ENCODE data around the gene MAL.
"Not testable (repeated sequence)": the region's sequence is repeated elsewhere in the genome, so short reads cannot be mapped to it uniquely, and the experiment has no call there.

MAL gene

GRCh38 chr2:95068256-95068655 is 42.7 kb downstream of the MAL start:
- DNase-seq = no peak

DNA sequence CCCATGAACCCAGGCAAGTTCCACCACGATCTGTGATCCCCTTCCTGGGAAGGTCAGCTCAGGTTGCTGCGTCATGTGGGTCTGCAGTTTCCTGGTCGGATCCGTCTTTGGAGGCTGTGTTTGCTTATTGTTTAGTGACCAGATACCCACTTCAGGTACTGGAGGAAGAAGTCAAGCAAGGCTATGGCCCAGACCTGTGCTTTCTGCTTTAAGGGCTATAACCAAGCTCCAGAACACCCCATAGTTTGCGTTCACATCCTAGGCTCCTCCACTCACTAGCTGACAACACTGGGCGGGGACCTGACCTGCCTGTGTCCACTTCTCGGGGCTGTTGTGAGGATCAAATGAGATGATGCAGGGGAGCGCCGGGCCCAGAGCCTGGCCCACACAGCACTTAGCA is 44.0 kb downstream of the MAL start:
- DNase-seq = no peak

GRCh38 chr2:95071856-95072255 is 46.3 kb downstream of the MAL start:
- DNase-seq = no peak

DNA sequence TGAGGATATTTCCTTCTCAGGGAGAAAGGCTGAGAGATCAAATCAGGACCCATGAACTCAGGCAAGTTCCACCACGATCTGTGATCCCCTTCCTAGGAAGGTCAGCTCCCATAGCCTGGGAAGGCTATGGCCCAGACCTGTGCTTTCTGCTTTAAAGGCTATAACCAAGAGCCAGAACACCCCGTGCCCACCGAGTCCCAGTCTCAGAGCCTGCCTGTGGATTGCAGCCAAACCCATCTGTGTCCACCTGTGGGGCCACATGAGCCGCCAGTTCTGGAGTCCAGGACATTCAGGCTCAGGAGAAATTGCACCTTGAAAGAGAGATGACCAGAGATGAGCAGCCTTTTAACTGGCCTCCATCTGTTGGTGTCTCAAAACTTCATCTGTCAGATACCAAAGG is 46.9 kb downstream of the MAL start:
- no peak for DNase-seq

- DNase-seq = no peak
These were observed 48.6 kb downstream of the MAL start for GRCh38 chr2:95073856-95074662.

DNA sequence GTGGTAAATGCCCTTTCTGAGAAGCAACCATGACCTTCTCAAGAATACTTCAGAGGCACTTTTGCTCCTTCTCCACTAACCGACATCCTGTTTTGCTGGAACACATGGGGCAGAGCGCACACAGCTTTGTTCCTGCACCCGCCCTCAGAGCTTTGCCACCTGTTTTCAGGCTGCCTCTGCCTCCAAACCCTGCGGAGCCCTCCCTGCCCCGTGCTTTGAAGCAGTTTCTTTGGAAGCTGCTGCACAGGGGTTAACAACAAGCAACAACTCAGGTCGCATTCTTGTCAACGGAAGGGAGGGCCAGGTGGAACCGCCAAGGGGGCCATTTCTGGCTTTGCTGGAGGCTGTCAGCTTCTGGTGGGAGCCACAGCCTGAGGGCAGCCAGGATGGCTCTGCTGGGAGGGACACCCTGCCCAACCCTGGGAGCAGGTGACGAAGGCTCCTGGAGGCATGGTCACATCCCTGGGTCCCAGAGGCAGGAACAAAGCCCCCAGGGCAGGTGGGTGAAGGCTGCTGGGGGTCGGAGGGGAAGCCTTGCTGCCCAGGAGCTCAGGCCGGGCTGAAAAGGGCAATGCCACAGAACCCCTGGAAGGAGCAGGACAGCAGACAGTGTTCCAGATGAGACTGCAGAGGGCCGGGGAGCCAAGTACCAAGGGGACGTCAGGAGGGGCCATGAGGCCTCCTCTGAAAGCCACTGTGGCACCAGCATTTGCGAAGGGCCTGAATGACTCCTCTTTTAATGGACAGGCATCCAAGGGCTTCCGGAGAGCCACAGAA is 49.3 kb downstream of the MAL start:
- DNase-seq = peak; percentile 68

DNA sequence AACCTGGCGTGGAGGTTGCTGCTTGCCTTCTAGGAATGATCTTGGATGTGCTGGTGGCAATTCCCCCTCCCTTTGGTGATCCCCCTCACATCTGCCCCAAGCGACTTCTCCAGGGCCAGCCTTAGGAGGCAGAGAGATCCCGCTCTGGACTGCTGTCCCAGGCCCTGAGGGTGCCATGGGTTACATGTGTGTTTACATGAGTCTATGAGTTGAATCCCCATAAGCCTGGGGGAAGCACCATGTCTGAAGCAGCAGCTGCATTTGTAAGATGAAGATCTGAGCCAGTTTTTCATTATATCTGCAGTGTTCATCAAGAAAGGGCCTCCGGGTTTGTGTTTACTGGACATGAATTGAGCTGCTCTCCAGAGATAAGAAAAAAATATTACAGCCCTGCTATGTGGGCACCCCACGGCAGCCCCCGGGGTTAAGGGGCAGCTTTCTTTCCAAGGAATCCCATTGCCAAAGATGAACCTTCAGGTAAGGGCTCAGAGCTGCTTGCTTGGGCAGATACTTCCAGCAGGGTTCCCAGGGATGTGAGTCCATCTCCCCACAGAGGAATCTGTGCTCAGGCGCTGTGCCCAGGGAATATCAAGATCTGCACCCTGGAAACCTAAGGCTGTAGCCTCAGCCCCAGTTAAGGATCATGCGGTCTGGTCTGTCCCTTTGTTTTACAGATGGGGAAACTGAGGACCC is 50.1 kb downstream of the MAL start:
- no peak for DNase-seq

DNA sequence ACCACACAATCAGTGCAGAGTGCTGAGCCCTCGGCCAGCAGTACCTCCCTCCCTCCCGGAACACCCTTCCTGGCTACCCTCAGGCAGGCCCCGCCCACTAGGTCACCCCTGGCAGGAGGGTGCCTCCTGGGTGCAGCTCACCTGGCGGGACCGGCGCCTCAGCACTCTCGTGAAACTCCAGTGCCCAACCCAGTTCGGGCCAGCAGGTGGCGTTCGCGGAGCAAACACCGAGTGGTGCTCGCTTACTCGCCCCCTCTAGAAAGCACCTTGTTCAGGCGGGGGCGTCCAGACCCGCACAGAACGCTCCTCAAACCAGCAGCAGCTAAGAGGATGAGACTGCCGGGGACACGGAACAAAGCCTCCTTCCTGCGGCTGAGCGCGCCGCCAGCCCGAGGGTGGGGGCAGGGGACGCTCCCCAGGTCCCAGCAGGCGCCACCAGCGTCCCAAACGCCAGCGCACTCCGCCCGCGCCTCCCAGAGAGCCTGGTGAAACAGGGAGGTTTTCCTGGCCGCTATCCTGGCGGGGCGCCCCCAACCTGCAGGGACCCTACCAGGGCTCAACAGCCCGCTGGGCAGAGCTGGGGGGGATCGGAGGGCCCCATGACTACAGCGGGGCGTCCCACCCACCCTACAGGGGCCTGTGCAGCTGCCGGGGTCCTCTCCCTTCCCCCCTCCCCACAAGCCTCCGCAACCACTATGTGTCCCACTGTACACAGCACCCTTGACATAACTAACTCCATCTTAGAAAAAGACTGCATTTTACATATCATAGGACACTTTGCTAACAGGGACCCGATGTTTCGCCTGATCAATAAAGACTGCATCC is 51.4 kb downstream of the MAL start:
- DNase-seq = peak; percentile 92 to 93

GRCh38 chr2:95077530-95077825 is 52.0 kb downstream of the MAL start:
- no peak for DNase-seq

DNA sequence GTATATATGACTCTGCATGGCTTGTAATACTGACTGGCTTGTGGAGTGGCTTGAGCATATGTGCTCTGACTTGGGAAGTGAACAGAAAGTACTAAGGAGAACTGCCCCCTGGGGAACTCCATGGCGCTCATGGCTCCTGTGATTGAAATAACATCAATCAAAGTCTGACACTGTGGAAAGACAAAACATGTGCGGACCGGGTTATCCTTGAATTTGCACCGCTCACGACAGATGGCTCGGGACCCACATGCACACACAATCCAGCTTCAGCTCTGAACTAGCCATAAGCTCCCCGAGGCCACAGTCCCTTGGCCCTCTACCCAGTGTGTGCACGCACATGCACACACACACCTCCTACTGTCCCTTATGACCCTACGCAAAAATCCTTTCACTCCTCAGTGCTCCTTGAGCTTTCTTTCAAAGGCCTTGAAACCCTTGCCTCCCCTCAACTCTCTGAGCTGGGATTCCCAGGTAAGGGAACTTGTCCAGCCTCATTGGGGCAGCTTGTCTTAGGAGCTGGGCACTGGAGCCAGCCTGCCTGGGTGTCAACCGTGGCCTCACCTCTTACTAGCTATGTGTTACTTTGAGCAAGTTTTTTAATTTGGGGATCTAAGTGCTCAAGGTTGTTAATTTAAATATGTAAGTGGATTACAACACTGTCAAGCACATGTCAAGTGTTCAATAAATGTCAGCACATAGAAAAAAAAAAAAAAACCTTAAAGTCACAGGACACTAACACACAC is 52.5 kb downstream of the MAL start:
- no peak for DNase-seq

GRCh38 chr2:95079199-95079683 is 53.7 kb downstream of the MAL start:
- DNase-seq = no peak

DNA sequence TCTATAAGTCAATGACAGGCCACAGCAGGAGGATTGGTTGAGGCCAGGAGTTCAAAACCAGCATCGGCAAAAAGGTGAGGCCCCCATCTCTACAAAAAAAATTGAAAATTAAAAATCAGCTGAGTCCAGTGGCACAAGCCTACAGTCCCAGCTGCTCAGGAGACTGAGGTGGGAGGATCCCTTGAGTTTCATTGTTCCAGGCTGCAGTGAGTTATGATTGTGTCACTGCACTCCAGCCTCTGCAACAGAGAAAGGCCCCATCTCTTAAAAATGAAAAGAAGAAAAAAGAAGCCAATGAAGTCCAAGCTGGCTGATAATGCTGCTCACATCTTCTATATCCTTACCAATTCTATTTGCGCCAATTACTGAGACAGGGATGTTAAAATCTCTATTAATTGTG is 57.0 kb downstream of the MAL start:
- DNase-seq = no peak

GRCh38 chr2:95086017-95086416 is 60.5 kb downstream of the MAL start:
- DNase-seq = no peak

DNA sequence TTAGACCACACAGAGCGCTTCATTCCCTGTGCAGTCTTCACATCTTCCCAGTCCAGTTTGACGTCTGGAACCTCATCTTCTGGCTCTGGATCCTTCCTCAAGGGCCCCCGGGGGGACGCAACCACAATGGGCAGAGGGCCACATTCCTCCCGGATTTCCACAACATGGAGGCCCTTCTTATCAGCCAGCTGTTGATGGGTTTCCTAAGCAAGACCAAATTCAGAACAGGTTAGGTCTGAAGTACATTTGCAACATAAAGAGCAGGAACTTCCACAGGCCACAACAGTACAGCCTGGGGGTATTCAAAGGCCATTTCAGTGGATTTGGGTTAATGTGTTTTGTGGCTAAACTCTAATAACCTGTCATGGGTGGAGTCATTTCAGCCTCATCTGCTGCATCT is 61.9 kb downstream of the MAL start:
- DNase-seq = no peak

DNA sequence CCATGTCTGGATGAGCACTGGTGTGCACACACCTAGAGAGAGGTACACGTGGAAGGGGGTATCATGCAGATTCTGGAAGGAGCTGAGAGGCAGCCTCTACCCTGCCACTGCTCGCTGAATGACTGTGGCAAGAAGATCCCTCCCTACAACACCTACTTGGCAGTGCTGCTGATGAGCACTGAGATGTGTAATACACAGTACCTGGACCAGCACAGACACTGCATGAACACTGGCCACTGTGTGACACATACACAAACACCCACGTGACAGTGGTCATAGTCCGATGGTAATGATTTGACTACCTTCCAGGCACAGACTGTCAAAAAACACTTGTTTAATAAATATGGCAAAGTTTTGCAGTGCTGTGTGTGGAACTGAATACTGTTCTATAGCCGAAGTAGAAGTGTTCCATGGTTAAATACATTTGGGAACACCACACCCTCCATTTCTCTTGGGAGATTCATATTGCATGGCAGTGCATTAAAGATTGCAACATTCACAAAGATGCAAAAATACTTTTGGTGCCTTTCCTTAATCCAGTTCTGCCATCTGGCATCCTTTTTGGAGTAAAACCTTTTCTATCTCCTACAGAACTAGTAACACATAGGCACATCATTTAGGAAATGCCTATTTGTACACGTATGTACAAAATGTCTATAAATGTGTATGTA is 66.5 kb downstream of the MAL start:
- DNase-seq = no peak

- not testable (repeated sequence) for DNase-seq
These were observed 72.8 kb downstream of the MAL start for GRCh38 chr2:95098273-95098672.

DNA sequence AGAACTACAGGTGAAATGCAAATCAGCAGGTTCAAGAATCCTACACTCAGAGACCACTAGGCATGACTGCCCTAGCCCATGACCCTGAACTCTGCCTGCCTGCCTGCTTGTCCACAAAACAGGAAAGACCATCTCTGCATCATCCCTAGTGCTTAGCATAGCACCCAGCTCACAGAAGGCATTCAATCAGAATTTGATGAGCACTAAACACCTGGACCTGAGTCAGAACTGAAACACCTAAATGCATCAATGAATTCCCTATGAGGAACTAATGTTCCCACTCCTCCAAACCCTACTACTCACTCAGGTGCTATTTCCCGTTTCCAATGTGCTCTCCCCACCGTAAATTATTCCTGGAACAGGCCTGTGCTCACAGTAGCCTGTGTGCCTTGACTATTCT is 74.4 kb downstream of the MAL start:
- no peak for DNase-seq

Measured in activated CD4-positive, alpha-beta T cell treated with anti-CD3 and anti-CD28 coated beads, Interleukin-2, amount 50 U/mL, for 4 hours (primary cell).